HTR-8/SVneo (cell line): ENCODE measurements around the gene SPRY1.
A peak's percentile ranks its signal among the peaks of the same experiment; 100 is the strongest.

Experiments used
- DNase-seq: peaks from one replicate; pipeline ENCODE4 v3.0.0; 2011; ENCODE audit warnings: low spot score, mixed read lengths; ENCODE audit not compliant: insufficient read length
- FAIRE-seq: peaks from 2 replicates; lab custom pipeline; 2011; peaks lifted over from hg19 to GRCh38; lab: Jason Lieb, UNC

SPRY1 gene

DNA sequence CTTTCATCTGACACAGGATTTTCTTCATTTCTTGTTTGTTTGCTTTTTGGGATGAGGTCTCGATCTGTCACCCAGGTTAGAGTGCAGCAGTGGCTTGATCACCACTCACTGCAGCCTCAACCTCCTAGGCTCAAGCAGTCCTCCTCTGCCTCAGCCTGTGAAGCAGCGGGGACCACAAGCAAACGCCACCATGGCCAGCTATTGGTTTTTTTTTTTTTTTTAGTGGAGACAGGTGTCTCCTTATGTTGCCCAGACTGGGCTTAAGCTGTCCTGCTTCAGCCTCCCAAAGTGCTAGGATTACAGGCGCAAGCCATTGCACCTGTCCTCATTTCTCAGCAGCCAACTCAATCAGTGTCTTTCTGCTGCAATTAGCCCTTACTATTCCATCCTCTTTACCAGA, 10.3 kb downstream of the SPRY1 start:
- DNase-seq (no peak), FAIRE-seq (no peak)

DNA sequence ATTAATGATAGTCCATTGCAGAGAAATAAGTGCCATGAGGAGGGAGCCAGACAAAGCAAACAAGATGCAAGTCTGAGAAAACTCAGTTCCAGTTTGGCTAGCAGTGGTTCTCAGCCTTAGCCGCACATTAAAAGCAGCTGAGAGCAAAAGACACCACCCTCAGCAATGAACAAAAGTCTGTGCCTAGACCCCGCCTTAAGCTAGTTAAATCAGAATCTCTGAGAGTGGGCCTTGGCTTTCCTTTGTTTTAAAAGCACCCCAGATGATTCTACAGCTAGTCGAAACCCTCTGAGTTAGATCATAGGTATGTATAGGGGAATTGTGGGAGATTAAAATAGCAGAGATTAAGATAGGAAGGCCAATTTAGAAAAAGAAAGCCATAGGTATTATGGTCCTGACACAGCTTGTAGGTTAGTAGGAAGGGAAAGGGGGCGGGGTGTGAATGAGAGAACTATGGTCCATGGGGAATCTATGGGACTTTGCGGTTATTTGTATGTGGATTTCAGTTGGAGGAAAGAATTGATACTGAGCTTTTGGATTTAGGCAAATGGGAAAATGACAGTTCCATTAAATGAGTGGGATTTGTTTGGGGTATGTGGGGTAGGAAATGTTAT, 12.0 kb downstream of the SPRY1 start:
- no peak for FAIRE-seq
- DNase-seq = no peak

DNA sequence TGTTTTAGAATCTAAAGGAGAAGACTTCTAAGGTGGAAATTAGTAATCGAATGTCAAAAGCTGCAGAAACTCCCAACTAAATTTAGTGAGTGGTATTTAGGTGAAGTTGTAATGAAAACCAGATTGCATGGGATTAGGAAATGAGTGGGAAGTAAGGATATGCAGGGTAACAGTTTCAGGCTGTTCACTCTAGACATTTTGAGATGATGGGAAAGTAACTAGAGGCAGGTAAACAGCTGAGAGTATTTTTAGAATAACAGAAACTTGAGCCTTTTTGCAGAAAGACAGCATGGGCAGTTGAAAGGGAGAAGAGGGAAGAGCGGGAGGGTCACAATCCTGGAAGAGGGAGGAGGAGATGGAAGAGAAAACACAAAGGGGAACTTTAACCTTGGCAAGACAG, 12.7 kb downstream of the SPRY1 start:
- no peak for DNase-seq
- no peak for FAIRE-seq

DNA sequence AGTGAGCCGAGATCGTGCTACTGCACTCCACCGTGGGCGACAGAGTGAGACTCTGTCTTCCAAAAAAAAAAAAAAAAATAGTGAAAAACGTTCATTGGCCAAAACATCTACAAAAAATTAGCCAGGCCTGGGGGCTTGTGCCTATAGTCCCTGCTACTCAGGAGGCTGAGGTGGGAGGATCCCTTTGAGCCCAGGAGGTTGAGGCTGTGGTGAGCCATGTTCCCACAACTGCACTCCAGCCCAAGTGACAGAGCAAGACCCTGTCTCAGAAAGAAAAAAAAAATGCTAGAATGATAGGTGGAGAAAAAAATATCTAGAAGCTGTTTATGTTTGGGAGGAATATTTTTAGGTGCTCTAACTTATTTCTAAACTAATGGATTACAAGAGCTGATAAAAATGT, 14.9 kb downstream of the SPRY1 start:
- FAIRE-seq = no peak
- DNase-seq = no peak

DNA sequence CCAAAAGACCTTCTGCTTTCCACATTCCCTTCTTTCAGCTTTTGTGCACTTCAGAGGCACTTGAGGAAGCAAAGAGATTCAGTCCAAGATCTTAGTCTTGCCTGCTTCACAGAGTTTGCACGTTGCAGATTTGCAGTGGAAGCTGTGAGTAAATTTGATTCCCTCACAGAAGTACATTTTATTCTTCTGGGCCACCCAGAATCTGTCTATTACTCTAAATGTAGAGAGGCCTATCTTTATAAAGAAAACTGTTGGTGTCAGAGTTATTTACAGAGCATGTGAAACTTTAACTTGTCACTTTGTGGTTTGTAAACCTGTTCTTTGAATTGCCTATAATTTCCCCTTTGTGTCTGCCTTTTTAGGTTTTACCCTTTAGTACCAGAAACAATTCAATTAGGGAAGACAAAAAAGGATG, 15.5 kb downstream of the SPRY1 start:
- no peak for DNase-seq
- FAIRE-seq = no peak

DNA sequence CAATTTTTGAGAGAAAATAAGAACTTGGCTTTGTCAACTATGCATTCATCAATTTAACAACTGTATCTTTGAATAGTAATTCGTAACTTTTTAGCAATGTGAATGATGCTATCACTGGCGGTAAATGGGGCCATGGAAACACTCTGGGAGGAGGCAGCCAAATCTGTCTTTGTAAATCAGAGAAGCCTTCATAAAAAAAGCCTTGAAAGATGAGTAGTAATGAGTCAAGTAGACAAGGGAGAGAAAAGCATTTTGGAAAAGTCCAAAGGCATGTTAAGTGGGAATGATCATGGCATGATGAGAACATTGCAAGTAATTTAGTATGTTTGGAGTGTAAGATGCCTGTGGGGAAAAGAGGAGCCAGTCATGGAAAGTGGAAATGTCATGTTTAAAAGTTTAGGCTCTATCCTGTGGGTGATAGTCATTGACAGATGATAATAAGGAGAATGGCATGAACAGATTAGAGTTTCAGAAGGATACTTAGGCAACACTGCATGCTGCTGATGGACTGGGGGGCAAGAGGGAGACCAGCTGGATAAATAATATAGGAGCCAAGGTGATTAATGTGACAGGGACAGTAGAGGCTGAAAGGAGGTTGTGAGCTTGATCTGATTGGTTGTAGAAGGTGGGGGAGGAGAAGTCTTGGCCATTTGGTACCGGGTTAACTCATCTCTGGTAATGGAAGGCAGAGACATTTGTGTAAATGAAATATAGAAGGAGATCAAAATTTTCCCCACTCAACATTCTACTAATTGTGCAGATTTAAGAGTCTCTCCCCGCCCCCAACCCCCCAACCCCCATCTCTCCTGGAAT, 16.3 kb downstream of the SPRY1 start:
- FAIRE-seq (no peak), DNase-seq (no peak)

DNA sequence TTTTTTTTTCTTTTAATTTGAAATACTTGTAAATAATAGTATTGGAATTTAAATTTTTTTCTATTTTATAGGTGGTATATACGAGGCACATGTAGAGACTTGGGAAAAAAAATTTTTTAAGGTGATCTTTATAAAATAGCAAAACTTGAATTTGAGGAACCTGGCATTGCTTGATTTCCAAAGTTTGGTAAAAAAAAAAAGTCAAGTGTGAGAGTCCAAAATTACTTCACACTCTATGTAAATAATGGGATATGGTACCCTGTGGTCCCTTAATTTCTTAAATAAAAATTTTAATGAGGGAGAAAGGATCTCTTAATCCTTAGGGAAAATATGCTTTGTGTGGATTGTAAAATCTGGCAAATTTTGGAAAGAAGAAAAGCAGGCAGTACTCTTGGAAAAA, 19.0 kb downstream of the SPRY1 start:
- FAIRE-seq = no peak
- DNase-seq = no peak

DNA sequence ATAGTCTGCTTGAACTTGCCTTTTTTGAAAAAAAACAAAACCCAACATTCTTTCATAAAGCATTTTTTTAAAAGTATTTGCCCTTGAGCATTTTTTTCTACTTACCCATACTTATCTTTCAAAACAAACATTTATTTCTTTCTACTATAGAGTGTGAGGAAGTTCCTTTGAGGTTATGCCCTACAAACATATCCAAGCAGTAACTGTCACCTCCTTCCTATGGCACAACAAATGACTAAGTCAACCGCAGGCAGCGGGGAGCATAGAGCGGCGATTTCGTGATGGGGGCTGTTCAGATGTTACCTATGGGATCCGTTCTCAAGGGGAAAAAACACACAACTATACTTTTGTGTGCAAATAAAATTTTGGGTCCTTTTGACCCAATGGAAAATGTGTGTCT, 19.4 kb downstream of the SPRY1 start:
- DNase-seq (no peak), FAIRE-seq (peak; percentile 69)

DNA sequence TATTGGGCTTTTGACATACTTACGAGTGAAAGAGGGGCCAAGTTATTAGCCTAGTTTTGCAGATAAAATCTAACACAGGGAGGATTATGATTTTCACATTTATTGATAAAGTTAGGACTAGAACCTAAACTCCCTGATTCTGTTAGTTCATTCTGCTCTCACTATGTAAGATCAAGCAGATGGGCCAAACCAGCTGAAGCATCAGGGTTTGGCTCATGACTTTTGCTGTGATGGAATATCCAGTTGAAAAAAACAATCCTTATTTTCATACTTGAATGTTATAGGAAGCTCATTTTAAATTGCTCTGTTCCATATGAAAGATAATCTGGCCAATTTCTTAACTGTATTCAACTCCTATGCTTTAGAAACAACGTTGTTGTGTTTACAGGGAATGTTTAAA, 21.2 kb downstream of the SPRY1 start:
- FAIRE-seq (no peak), DNase-seq (no peak)

DNA sequence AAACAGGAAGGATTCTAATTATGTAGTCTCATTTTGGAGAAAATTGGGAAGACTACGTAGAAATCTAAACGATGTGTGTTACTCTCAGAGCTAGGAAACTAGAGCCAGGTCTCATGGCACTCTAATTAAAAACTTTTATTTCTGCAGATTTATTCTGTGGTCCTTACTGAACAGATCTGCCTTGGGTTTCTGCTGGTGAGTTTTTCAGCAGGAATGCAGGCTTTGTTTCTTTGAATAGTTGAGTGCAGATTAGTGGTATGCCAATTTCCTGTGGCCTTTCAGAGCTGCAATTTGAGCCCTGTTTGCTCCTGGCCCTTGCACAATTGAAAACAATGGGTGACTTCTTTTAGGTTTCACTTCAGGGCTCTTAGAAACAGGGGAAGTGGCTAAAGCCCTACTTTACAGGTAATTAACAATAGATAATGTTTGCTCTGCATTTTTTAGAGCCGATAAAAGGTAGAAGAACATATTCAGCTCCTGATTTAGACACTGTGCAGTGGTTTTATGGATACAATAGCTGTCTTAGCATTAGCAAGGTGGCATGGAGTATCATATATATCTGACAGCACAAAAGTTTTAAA, 21.8 kb downstream of the SPRY1 start:
- FAIRE-seq (peak; percentile 38), DNase-seq (peak; percentile 68)

DNA sequence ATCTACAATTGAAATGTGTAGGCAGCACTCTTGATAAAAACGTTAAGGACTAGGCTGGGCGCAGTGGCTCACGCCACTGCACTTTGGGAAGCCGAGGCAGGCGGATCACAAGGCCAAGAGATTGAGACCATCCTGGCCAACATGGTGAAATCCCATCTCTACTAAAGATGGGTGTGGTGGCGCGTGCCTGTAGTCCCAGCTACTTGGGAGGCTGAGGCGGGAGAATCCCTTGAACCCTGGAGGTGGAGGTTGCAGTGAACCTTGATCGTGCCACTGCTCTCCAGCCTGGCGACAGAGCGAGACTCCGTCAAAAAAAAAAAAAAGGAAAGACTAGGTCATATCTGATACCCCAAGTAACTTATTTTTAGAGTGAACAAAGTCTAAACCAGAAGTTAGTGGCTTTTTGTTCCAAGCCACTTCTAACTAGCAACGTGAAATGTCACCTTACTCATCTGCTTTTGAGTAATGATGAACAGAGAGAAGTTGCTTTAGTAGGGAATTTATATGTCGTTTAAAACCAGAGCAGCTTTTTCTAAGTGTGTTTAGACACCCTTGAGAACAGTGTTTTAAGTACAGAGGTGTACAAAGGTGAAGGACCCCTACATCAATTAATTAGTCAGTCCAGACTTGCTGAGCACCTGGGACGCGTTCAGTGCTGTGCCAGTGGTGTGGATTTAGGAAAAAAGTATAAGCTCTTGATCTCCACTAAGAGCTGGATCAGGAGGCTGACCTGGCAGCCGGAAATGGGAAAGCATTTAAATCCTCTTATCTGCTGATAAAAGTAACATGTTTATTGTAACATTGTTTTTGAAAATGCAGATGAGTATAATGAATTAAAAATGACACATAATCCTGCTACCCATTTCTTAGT, 23.5 kb downstream of the SPRY1 start:
- FAIRE-seq = no peak
- DNase-seq = no peak

DNA sequence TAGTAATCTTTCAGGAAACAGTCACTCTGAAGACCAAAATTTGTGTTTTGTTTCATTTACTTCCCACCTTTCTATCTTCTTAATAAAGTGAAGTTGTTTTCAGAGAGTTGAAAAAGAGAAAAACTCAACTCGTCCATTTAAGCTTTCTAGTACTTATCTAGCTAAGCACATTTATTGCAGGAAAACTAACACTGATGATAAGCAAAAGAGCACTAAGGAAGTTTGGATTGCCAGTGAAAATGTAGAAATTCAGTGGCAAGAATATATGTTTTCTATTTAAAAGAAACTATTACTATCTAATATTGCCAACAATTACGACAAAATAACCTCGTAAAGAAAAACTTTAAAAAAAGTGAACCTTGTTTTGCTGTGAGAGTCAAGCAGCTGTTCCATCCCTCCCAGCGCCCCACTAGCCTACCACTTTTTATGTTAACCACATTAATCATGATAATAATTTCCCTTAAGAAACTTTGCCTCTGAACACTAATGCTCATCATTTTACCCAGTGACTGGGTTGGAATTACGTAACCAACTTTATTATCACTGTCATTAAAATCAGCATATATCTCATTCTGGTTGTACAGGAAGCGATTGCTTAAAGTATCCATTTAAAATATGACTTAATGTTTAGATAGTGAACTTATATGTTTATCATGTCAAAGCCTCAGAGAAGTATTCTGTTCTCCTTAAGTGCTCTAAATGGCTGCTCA, 24.8 kb downstream of the SPRY1 start:
- FAIRE-seq (no peak), DNase-seq (no peak)

DNA sequence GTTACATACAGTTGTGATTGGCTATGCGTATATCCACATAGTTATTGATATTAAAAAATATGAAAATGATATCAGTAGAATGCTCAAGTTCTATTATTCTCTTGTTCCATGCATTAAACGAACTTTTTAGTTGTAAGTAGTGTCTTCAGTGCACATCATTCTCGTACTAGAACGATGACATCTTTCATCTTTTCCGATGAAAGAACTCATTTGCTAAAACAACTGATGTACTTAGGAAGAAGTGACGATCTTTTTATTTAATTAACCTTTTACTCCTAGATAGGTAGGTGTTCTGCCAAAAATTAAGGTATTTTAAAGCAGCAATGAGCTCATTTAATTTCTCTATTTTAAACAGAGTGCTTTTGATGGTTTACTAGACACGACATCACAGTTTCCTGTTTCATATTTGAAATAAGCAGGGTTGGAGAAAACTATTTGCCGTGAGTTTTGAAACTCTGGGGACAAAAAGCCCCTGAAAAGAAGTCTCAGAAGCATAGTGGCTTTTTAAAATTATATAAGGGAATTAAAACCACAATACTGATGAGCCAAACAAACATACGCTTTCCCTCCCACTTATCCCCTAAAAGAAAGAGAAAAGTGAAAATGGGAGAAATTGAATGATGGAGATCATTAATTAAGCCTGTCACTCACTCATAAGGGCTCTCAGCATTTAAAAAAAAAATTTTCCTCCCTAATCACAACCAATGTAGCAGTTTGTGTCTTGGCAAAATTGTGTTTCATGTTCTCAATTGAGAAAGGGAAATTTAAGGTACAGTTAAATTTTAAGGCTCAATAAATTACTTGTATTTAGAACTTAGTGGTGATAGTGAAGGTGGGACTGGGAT, 25.6 kb downstream of the SPRY1 start:
- DNase-seq (no peak), FAIRE-seq (no peak)

DNA sequence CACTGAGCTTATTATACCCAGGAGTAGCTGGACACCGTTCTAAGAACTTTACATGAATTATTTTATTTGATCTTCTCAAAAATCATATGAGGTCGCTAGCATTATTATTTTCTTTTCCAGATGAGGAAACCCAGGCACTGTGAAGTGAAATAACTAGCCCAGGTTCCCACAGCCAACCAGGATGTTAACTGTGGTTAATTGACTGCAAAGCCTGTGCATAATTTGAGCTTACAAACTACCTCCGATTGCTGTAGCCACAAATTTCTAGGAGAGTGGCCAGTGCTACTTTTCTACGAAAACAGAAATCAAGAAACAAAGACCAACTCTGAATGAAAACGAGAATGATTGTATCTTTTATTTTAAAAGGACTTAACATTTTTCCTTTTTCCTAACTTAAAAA, 27.2 kb downstream of the SPRY1 start:
- FAIRE-seq (no peak), DNase-seq (no peak)

DNA sequence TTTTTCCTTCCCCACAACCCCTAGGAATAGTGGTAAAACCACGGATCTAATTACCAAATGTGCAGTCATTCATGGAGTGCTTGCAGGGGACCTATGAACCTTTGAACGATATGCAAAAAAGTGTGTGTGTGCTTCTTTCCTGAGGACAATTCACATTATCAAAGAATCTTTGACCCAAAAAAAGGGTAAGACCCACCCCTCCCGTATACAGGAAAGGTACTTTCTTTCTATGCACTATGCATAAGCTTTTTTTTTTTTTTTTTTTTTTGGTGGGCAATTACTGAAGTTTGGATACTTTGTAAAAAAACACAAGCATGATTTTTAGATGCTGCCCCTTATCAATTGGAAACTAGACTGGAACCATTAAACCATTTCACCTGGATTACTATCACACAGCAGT, 31.4 kb downstream of the SPRY1 start:
- no peak for FAIRE-seq
- DNase-seq = no peak

DNA sequence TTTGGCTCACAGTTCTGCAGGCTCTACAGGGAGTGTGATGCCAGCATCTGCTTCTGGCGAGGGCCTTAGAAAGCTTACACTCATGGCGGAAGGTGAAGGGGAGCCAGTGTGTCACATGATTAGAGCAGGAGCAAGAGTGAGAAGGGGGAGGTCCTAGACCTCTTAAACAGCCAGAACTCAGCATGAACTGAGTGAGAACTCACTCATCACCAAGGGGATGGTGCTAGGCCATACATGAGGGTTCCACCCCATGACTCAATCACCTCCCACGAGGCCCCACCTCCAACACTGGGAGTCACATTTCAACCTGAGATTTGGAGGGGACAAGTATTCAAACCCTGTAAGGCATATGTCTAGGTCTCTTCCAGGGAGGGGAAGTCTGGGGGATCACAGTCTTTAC, 33.4 kb downstream of the SPRY1 start:
- no peak for DNase-seq
- FAIRE-seq = no peak

DNA sequence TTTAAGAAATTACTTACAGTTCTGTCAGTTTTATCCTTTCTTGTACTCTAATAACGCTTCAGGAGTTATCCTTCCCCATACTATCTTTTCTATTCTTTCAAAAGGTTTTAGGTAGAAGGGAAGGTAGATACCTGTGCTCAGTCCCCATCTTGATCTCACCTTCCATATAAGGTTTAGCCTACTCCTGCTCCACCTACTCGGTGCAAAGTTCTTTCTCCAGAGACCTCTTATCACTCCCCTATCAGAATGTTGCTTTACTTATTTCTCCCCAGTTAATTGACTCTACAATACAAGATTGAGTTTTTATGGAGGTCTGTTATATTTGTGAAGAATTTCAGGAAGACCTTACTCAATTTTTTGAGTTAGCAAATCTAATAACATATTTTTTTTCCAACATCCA, 33.9 kb downstream of the SPRY1 start:
- no peak for FAIRE-seq
- DNase-seq = no peak

DNA sequence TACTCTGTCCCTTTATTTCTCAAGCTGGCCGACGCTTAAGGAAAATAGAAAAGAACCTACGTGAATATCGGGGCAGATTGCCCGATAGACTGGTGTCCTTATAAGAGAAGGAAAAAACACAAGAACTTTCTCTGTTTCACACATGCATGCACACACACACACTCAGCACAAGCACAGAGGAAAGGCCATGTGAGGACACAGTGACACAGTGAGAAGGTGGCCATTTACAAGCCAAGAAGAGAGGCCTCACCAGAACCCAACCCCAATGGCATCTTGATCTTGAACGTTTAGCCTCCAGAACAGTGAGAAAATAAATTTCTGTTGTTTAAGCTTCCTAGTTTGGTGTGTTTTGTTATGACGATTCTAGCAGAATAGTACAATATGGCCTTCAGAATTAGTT, 37.0 kb downstream of the SPRY1 start:
- no peak for DNase-seq
- no peak for FAIRE-seq

DNA sequence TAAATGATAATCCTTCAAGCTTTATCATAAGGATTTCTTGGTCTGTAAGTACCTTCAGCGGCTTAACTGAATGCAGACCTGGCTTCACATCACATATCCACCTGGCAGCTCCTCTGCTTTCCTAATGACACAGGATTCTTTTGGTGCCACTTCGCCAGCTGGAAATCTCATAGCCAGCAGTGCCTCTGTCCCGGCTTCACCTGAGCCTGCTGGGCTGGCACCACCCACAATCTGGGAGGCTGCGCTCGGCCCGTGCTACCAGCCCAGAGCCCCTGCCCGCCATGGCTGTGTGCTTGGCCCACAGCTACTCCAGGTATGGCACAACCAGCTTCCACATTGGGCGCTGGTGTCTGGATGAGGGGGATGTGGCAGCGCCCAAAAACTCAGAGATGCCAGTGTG, 37.4 kb downstream of the SPRY1 start:
- FAIRE-seq = no peak
- DNase-seq = no peak
